ENCODE measurements around the gene BRINP2.

- no peak for TF ChIP-seq CTCF (IDR thresholded peaks at IDR 0.05 in 4 of 5, conservative IDR thresholded peaks at IDR 0.05 in 1 of 5)
- no peak for TF ChIP-seq POLR2A (IDR thresholded peaks at IDR 0.05)
Observed at GRCh38 chr1:177311586-177311985, 140.8 kb downstream of the BRINP2 start.
